Ectodermal cell (in vitro differentiated cells): ENCODE results near the gene COMMD2.

Source experiments
- H3K27ac ChIP-seq: 2 replicates; pipeline ENCODE4 v1.7.0; 2013; ENCODE audit warnings: mild to moderate bottlenecking, low read depth, low read length; ENCODE audit not compliant: insufficient read depth, poor library complexity, severe bottlenecking
- H3K27me3 ChIP-seq: 2 replicates; pipeline ENCODE4 v1.7.0; 2013; ENCODE audit warnings: mild to moderate bottlenecking, low read length; ENCODE audit not compliant: insufficient read depth, control insufficient read depth, poor library complexity, severe bottlenecking
- H3K36me3 ChIP-seq: one replicate; pipeline ENCODE4 v1.7.0; 2013; ENCODE audit warnings: low read length; ENCODE audit not compliant: control insufficient read depth, insufficient read depth
- H3K4me1 ChIP-seq: one replicate; pipeline ENCODE4 v1.7.0; 2013; ENCODE audit warnings: low read length; ENCODE audit not compliant: control insufficient read depth, insufficient read depth
- H3K4me3 ChIP-seq: 2 replicates; pipeline ENCODE4 v1.7.0; 2013; ENCODE audit warnings: low read depth, low read length, control low read depth; ENCODE audit not compliant: insufficient read depth
- H3K9me3 ChIP-seq: 2 replicates; pipeline ENCODE4 v1.7.0; 2013; ENCODE audit warnings: mild to moderate bottlenecking, low read length, moderate library complexity; ENCODE audit not compliant: control insufficient read depth
- WGBS, 2 experiments: methylation state at CpG; one replicate each; pipeline ENCODE4 v1.1.7; 2013; ENCODE audit warnings: missing lambda C conversion rate in 2 of 2; 5-methylcytosine and 5-hydroxymethylcytosine counted together

Gene COMMD2

GRCh38 chr3:149732234-149732633 is 20.1 kb downstream of the COMMD2 start:
- Histone ChIP-seq H3K27ac (no peak overlapping the region), H3K9me3 (no peaks in the 10 kb centered on the region), H3K36me3 (no peaks in the 10 kb centered on the region), H3K4me3 (no peak overlapping the region), H3K4me1 (no peaks in the 10 kb centered on the region), H3K27me3 (no peaks in the 10 kb centered on the region)
- 89 to 94% methylated on average over 3 of the region's 3 CpGs for WGBS, 2 experiments

- WGBS, 2 experiments = 90 to 100% methylated on average over 2 of the region's 2 CpGs
- H3K27me3 ChIP-seq = no peaks in the 10 kb centered on the region
- no peak overlapping the region for H3K27ac ChIP-seq
- no peaks in the 10 kb centered on the region for H3K9me3 ChIP-seq
- H3K4me1 ChIP-seq = no peaks in the 10 kb centered on the region
- no peak overlapping the region for H3K4me3 ChIP-seq
- no peaks in the 10 kb centered on the region for H3K36me3 ChIP-seq
Observed at GRCh38 chr3:149727656-149728055, 24.6 kb downstream of the COMMD2 start.

- 88 to 100% methylated on average over 1 of the region's 2 CpGs for whole genome bisulfite sequencing, 2 experiments
- Histone ChIP-seq H3K36me3 (no peaks in the 10 kb centered on the region), H3K4me3 (no peak overlapping the region), H3K4me1 (no peaks in the 10 kb centered on the region), H3K27ac (no peak overlapping the region), H3K9me3 (no peaks in the 10 kb centered on the region), H3K27me3 (no peaks in the 10 kb centered on the region)
Observed at GRCh38 chr3:149726716-149727407, 25.4 kb downstream of the COMMD2 start.

- Histone ChIP-seq H3K36me3 (no peaks in the 10 kb centered on the region), H3K27ac (no peak overlapping the region), H3K4me1 (no peaks in the 10 kb centered on the region), H3K27me3 (no peaks in the 10 kb centered on the region), H3K4me3 (no peak overlapping the region), H3K9me3 (no peaks in the 10 kb centered on the region)
Observed at GRCh38 chr3:149723781-149724180, 28.5 kb downstream of the COMMD2 start.

GRCh38 chr3:149720918-149721317 is 31.4 kb downstream of the COMMD2 start:
- Histone ChIP-seq H3K9me3 (no peaks in the 10 kb centered on the region), H3K4me3 (no peak overlapping the region), H3K27ac (no peak overlapping the region), H3K36me3 (no peaks in the 10 kb centered on the region), H3K4me1 (no peaks in the 10 kb centered on the region), H3K27me3 (no peaks in the 10 kb centered on the region)
- WGBS, 2 experiments = 96 to 98% methylated on average over 2 of the region's 2 CpGs

GRCh38 chr3:149717391-149718056 is 34.8 kb downstream of the COMMD2 start:
- no peaks in the 10 kb centered on the region for H3K9me3 ChIP-seq
- H3K27me3 ChIP-seq = no peaks in the 10 kb centered on the region
- H3K4me3 ChIP-seq = no peak overlapping the region
- H3K4me1 ChIP-seq = no peaks in the 10 kb centered on the region
- H3K27ac ChIP-seq = no peak overlapping the region
- no peaks in the 10 kb centered on the region for H3K36me3 ChIP-seq
- WGBS, 2 experiments = 37 to 38% methylated on average over 2 of the region's 2 CpGs

- no peaks in the 10 kb centered on the region for H3K9me3 ChIP-seq
- H3K27me3 ChIP-seq = no peaks in the 10 kb centered on the region
- H3K4me1 ChIP-seq = no peaks in the 10 kb centered on the region
- H3K36me3 ChIP-seq = no peaks in the 10 kb centered on the region
- 85 to 95% methylated on average over 5 to 6 of the region's 6 CpGs for WGBS, 2 experiments
- no peak overlapping the region for H3K27ac ChIP-seq
- no peak overlapping the region for H3K4me3 ChIP-seq
Observed at GRCh38 chr3:149716984-149717383, 35.3 kb downstream of the COMMD2 start.

GRCh38 chr3:149715247-149715646 is 37.0 kb downstream of the COMMD2 start:
- H3K27me3 ChIP-seq = no peaks in the 10 kb centered on the region
- H3K4me3 ChIP-seq = no peak overlapping the region
- no peaks in the 10 kb centered on the region for H3K4me1 ChIP-seq
- H3K27ac ChIP-seq = no peak overlapping the region
- no peaks in the 10 kb centered on the region for H3K9me3 ChIP-seq
- no peaks in the 10 kb centered on the region for H3K36me3 ChIP-seq
- WGBS, 2 experiments = 95 to 96% methylated on average over 13 of the region's 13 CpGs

GRCh38 chr3:149713730-149714654 is 38.3 kb downstream of the COMMD2 start:
- H3K4me3 ChIP-seq = no peak overlapping the region
- H3K4me1 ChIP-seq = no peaks in the 10 kb centered on the region
- no peaks in the 10 kb centered on the region for H3K36me3 ChIP-seq
- WGBS, 2 experiments = 94 to 95% methylated on average over 38 of the region's 38 CpGs
- no peaks in the 10 kb centered on the region for H3K9me3 ChIP-seq
- H3K27ac ChIP-seq = no peak overlapping the region
- no peaks in the 10 kb centered on the region for H3K27me3 ChIP-seq

- H3K36me3 ChIP-seq = no peaks in the 10 kb centered on the region
- H3K9me3 ChIP-seq = no peaks in the 10 kb centered on the region
- WGBS, 2 experiments = 48 to 54% methylated on average over 3 of the region's 3 CpGs
- H3K4me3 ChIP-seq = no peak overlapping the region
- H3K4me1 ChIP-seq = peaks cover 4% of the 10 kb centered on the region
- H3K27ac ChIP-seq = no peak overlapping the region
- H3K27me3 ChIP-seq = no peaks in the 10 kb centered on the region
Observed at GRCh38 chr3:149706905-149707304, 45.4 kb downstream of the COMMD2 start.
